Measurements from ENCODE around the gene SLC16A7.

The SLC16A7 gene

DNA sequence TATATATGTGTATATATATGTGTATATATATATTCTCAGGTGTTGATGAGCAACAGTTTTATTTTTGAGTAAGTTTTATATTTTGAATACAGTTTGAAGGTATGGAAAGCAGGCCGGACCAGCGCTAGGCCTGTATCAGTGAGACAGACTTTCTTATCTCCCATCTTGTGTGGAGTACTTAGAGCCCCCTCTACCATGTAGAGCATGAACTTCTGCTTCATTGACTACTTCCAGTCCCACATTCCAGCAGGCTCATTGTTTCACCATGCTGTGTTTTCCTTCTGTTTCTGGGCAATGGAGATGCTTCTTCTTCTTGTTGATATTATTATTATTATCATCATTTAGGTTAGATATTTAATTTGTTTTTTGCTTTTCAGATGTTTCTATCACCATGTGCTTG, 76.4 kb downstream of the SLC16A7 start:
- no peak for DNase-seq

DNA sequence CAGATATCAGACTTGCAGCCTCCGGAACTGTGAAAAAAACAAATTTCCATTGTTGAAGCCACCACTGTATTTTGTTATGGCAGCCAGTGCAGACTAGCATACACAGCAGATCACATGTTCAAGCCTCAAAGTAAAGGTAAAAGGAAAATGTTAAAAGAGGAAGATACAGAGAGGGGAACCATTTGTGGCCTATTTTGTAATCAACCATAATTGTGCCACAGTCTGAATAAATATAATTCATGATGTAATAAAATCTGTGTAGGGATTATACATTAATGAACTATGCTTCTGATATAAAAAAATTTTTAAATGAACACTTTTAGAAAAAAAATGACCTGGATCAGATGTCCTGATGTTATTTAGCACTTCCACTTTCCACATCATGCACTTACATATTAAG, 79.6 kb downstream of the SLC16A7 start:
- DNase-seq = no peak

DNA sequence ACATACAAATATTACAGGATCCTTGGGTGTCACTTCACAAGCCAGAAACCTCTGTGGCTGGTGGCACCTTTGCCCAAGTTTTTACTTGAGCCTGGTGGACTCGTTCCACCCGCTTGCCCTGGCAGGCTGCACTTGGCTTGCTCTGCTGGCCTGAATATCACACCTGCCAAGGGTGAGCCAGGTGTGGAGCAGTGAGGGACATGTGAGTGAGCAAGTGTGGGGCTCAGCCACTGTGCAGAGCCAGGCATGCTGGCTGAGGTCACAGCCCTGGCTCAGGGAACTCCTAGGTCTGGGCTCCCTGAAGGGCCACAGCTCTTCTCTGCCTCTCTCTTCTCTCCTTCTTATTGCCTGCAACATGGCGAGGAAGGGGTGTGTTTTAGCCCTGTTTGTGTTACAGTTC, 82.0 kb downstream of the SLC16A7 start:
- no peak for DNase-seq

DNA sequence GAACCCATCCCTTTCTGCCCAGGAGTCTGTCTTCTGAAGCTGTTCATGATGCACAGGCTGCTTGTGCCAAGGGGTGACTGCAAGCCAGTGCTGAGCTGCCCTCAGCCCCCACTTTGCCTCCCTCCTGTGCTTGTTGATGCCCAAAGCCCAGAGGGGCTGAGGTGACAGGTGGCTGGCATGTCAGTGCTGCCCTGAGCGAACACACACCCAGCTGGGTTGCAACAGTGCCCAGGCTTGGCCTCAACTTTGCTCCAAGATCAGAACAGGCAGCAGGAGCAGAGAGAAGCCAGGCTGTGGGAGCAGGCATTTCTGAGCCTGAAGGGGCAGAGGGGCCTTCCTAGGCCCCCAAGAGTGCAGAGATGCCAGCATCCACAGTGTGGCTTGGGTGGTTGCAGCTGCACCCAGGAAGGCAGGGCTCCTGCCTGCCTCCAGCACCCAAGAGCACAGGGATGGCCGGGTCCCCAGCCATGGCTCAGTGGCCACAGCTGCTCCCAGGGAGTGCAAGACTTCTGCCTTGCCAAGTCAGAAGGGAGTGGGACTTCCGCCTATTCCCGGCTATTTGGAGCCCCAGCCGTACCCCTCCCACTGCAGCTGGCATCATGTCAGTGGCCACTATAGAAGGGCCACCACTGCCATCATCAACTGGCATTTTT, 83.1 kb downstream of the SLC16A7 start:
- no peak for DNase-seq

DNA sequence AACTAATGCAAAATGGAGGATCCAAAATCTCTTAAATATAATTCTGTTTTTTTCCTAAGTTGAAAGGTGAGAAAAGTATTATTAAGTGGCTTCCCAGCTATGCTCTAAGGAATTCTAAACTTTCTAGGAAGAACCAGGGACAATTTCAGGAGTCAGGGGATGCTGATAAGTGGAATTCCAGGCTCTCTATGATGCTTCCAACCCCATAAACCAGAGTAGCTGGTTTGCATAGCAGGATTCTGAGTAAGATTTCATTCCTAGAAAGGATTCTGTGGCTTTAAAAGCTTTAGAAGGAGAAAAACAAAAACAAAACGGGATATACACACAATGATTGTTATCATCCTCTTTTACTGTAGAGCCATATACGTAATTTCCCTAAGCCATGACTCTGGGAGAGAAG, 93.9 kb downstream of the SLC16A7 start:
- DNase-seq = no peak

DNA sequence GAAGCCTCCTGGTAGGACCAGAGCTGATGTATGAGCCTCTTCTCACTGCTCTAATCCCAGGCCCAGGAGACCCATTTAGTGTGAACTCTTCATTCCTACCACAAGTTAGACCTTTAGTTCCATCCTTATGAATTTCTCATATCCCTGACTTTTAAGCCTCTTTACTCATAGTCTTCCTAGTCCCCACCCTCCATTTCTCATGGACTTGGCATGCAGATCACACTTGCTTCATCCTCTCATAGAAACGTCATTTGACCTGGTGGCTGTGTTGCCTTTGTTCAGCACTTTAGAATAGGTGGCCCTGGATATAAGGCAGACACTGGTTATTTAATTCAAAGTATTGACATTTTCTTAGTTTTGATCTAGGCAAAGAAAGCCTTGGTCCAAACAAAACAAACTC, 99.5 kb downstream of the SLC16A7 start:
- no peak for DNase-seq

DNA sequence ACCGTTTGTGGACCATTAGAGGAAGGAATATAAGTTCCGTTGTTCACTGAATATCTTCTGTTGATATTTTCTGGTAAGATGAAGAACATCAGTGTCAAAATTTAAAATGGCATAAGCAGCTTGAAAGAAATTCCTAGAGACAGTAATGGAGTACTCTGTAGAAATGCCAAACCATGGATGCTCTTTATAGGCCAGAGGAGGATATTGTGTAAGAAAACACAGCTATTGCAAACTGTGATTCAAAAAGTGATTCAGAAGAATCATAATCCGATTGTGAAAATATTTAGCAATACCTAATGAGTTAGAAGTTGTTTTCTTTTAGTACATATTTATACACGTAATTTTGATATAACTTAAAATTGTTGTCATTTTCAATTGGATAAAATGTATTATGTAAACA, 102.8 kb downstream of the SLC16A7 start:
- DNase-seq = no peak

DNA sequence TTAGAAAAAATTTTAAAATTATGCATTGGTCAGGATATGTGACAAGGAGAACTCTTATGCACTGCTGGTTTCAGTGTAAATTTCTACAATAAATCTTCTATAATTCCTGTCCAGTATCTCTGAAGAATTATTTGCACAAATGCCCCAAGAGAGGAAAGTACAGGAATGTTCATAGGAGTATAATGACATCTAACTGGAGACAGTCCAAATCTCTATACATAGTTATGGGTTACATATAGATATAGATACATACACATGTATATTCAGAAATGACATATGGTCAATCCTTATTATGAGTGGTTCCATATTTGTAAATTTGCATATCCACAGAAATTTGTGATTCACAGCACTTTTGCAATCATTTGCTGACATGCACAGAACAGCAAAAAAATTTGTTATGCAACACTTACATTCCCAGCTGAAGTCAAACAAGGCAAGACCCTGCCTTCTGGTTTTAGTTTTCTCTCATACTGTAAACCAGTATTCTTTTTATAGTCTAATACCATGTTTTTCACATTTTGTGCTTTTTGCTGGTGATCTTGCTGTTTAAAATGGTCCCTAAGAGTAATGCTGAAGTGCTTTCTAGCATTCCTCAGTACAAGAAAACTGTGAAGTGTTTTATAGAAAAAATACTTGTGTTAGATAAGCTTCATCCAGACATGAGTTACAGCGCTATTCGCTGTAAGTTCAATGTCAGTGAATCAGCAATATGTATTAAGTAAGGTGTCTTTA, 103.8 kb downstream of the SLC16A7 start:
- no peak for DNase-seq

DNA sequence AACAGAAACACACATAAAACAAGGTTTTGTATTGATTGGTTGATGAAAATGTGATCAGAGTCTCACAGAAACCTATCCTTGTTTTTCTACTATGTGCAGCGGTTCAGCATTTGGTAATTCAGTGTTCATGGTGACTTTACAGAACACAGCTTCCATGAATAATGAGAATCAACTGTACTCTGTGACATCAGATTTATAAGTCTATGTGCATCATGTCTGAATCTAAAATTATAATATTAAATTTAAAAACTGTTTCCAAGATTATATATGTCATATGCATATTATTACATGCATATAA, 104.3 kb downstream of the SLC16A7 start:
- DNase-seq = no peak

DNA sequence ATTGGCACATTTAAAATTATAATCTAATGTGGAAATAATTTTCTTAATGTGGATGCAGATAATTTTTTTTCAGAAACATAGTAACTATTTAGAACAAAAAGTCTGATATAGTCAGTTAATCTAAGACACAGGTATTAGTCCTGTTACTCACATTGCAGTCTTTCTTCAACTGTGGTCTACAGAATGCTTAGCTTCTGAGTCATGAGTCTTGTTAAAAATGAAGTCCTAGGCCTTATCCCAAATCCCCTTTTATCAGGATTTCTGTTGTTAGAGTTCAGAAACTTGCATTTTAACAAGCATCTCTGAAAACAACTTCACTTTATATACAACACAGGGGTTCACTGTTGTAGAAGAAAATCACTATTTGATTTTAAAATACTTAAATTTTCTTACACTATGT, 112.2 kb downstream of the SLC16A7 start:
- no peak for DNase-seq

DNA sequence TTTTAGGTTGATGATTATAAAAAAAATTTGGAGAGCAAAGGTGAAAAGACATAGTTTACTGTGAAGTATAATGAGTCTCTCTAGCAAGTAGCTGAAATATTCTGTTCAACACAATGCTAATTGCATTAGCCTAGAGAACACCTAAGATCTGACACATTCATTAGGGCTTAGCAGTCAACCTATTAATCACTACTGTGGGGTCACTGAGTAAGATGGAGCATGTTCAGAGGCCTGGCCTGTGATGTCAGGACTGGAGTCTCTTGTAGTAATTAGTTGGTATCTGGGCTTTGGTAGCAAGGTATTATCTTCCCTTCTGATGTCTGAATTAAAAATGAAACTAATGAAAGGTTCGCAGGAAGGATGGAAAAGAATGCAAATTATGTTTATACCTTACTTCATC, 112.7 kb downstream of the SLC16A7 start:
- no peak for DNase-seq

DNA sequence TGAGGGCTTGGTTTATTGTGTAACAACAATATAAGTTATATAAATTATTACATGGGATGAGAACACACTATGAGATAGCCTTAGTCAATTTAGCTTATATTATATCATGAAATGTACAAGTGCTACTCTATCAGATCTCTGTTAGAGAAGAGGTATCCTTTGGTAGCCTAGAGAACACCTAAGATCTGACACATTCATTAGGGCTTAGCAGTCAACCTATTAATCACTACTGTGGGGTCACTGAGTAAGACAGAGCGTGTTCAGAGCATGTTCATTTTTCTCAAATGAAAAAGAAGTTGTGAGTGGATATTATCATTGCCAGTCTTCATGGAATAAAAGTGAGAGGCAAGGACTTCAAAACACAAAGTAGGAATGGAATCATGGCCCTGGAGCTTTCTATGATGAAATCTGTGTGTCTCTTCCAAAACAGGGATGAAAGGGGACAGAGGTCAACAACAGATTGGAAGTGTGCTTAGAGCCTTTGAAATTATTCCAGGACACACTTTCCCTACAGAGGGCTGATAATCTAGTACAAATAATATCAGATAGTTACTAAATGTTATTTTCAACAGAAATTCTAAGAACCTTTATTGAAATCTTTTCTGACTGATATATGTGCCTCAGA, 114.3 kb downstream of the SLC16A7 start:
- DNase-seq = no peak

DNA sequence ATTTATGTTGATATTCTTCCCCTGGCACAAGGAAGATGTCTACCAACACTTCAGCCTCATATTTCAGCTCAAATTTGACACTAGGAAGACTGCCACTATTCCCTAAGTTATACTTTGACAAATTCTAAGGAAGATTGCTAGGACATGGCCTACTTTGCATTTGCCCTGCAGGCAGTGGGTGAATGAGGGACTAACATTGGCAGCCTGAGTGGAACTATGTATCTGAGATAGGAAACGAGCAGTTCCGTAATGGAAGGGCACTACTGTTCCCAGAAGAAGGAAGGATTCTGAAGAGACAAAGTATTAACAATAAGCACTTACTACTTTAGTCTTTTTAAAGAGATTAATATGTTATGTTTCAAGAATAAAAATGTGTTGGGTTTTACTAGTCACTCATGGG, 115.1 kb downstream of the SLC16A7 start:
- DNase-seq = no peak

DNA sequence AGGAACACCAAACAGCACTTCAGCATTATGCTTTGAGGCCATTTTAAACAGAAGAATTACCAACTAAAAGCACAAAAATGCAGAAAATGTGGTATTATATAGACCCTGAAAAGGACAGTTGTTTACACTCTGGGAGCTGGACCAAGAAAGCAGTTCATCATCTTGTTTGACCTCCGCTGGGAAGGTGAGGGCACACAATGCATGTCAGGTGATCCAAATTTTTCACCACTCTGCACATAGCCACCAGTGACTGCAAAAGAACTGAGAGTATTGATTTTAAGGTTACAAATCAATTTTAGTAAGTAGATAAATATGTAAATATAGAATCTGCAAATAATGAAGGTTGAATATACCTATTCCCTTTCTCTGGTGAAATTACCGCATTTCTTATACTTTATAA, 119.6 kb downstream of the SLC16A7 start:
- DNase-seq = no peak

DNA sequence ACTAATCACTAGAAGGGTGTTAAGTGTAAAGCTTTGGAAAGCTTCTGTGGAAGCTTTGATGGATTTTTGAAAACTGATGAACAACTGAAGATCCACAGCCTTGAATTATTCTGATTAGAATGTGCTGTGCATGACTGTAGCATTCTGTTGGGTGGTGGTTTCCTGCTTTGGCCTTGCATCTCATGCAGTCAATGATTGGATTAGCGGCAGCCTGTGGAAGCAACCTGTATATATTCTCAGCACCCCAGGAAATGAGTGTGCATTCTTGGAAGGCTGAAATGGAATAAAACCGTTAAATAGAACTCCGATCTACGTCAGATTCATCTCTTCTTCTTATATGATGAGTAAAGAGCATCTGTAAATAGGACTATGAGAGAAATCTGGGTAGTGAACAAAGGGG, 120.2 kb downstream of the SLC16A7 start:
- DNase-seq = no peak

DNA sequence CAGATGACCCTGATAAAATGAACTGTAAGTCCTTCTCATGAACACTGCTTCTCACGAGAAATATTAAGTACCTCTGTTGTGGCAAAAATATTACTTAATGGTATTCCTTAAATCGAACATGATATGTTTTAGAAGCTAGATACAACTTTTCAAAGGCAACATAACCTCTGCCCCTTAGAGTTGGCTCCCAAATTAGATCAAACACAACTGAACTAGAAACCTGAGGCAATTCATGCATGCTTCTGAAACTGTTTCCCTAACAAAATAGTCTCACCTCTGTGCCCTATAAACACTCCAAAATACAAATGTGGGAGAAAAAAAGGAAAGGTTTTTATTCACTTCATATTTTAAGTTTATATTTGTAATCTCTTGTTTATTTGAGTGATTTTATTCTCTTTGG, 121.6 kb downstream of the SLC16A7 start:
- no peak for DNase-seq

DNA sequence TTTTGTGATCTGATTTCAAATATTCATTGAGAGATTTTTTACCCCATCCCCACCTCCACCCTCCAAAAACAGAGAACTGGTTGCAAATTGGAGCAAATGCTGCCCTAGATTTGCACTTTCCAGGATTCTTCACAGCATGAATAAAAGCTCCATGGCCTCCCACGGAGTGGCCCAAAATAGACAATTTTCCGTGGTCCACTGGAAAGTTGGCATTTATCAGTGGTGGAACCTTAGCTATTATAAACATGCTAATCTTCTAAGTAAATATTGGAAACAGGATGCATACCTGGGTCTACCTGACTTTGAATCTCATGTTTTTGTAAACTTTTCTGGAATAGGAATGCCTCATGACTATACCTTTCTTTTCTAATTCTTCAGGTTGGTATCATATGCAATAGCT, 123.9 kb downstream of the SLC16A7 start:
- no peak for DNase-seq

DNA sequence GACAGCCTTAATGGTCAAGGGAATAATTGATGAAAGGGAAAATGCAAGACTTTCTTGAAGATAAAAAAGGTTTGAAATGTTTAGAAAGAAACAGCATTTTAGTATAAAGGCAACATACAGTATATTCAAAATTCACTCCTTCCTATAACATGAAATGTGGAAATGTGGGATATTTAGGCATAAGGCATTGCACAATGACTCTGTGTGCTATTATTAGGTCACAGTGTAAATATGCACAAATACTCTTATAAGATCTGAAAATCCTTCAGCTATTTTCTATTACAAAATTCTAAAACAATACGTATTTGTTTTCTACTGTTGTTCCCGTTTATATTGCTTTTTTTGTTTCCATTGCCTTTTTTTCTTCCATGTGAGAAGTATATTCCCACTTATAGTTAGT, 127.7 kb downstream of the SLC16A7 start:
- no peak for DNase-seq

DNA sequence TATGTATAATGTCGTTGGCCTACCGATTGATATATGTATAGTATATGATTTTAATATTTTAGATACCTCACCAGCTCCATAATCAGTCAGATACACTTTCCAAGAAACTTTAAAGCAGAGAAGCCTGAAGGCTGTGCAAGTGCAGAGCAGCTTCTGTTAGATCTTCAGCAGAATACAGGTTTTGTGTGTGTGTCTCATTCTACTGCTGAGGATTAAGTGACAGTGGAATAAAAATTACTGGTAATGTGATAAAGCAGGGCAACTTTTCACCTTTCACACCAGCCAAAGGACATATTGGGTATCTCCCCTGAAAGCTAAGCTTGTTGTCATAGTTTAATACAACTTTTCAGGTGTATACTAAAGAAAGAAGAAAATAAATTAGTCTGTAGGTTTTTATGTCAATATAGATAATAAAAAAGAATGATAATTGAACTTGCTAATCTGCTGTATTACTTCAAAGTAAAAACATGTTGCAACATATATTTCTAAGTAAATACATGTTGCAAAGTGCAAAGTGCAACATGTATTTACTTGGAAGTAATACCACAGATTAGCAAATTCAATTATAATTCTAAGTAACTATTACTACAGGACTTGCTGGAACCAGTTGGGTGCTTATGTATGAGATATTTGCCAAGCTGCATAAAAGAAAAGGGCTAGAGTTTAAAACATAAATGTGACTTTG, 128.3 kb downstream of the SLC16A7 start:
- no peak for DNase-seq

DNA sequence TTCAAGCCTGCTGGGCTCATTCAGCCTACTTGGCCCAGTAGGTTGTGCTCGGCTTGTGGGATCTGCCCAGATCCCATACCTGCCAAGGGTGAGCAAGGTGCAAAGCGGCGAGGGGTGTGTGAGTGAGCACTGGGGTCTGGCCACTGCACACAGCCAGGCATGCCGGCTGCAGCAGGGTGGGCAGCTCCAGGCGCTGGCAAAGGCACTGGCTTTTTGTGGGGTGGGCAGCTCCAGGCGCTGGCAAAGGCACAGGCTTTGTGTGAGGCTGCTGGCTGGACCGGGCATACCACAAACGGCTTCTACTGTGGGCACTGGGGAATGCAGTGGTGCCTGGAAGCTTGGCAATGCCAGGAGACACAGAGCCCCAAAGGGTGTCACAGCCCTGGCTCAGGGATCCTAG, 137.4 kb downstream of the SLC16A7 start:
- DNase-seq = no peak

DNA sequence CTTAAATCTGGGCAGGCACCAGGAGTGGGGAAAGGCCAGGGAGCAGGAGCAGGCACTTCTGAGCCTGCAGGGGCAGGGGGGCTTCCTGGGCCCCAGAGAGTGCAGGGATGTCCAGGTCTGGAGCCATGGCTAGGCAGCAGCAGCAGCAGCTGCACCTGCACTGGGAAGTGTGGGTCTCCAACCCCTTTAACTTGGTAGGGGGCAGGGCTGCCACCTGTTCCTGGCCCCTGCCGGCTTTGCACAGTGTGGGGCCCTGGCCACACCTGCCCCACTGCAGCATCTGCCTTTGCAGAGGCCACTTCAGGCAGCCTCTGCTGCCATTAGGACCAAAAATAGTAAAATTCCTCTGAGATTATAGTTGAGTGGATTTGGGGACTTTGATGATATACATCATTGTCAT, 138.5 kb downstream of the SLC16A7 start:
- DNase-seq = no peak

DNA sequence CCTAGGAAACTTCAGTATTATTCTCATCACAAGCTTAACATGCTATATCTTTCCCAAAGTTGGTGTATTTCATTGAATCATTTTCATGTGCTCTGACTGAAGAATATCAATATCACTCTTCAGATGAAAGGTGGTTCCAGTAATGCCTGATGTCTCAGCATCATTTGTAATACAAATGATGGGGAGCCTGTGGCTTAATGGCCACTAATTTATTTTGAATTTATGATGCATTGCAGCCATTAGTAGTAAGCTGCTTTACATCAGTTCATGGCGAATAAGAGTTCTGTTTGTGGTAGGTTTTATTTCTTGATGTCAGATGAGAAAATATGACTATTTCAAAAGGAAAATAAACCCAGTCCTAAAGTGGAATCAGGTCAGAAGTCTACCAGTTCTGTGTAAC, 139.4 kb downstream of the SLC16A7 start:
- no peak for DNase-seq

DNA sequence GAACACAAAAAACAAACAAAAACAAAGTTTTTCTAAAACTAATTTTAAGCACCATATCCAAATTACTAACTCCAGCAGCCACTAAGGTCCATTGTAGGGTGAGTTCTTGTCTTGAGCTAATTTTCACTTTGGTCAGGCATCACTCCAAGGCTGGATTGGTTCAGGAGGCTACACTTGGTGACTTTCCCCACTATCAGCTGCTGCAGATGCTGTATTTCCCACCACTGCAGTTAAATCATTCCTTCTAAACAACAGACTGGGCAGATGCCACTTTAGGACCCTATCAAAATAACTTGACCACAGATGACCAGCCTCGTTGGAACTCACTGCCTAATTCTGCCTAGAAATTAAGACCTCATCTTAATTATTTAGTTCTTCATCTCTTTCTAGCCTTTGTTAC, 140.5 kb downstream of the SLC16A7 start:
- DNase-seq = no peak

DNA sequence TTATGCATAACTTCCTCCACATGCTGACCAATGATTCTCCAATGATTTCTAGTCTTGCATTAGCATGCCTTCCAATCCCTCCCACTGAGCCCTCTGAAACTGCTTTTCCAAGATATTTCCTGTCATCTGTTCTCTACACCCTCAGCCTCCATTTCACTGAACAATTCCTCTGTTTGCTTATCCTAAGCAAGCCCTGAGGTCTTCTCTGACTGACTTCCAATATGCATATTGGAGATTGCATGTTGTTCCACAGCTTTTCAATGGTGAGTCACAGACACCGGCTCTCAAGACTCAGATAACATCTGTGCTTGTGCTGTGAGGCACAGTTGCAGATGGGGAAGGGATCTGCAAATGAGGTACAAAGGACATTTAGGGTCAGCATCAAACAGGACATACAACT, 141.0 kb downstream of the SLC16A7 start:
- no peak for DNase-seq
